Adrenal gland (tissue), 5 donors: Measurements from ENCODE around the gene NR2F2.
A peak's percentile ranks its signal among the peaks of the same experiment; 100 is the strongest.

Experiments
- POLR2A ChIP-seq, 2 donors: fragments of 450-650 bp; IDR thresholded peaks; one replicate each; pipeline ENCODE4 v1.6.1; 2017; ENCODE audit warnings: antibody characterized with exemption in 2 of 2, mild to moderate bottlenecking in 2 of 2, moderate library complexity in 1 of 2
- TF ChIP-seq, protein P1 (sequence below), 6 experiments: fragments of 450-650 bp in 4 of 6; fragments of 200-600 bp in 2 of 6; sonication (generic) in 1 of 6; IDR thresholded peaks; 1 replicate in 5 of 6; 2 replicates in 1 of 6; pipeline versions ENCODE4 v1.5.1 to v1.8.0; 2016 to 2021; ENCODE audit warnings: antibody characterized with exemption in 6 of 6, mild to moderate bottlenecking in 2 of 6, moderate library complexity in 1 of 6
- donor health status: DM: no; HTN: no; CAD: no.

DNA sequence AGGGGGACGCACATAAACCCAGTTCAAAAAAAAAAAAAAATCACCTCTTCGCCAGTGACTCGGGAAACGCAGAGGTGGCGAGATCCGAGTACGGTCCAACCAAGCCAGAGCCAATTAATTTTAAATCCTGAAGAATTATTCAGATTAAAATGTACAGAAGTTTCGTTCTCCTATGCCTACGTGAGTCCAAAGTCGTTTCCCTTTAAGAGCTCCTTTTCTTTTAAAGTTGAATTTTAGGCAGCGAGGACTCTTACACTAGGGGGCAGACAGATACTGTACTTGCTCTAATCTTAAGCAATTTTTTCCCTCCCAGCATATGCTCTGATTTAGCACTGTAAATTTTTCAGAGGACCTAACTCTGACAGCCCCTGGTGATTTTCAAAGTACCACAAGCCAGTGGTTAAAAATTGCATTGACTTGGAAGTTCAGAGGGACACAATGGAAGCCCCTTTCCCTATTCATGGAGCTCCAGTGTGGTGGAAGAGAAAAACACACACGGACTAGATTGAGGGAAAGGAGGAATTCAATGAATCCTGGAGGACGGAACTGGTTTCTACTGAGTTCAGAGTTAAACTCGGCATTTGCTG is 3.3 kb upstream of the NR2F2 start:
- TF ChIP-seq, protein P1, sequence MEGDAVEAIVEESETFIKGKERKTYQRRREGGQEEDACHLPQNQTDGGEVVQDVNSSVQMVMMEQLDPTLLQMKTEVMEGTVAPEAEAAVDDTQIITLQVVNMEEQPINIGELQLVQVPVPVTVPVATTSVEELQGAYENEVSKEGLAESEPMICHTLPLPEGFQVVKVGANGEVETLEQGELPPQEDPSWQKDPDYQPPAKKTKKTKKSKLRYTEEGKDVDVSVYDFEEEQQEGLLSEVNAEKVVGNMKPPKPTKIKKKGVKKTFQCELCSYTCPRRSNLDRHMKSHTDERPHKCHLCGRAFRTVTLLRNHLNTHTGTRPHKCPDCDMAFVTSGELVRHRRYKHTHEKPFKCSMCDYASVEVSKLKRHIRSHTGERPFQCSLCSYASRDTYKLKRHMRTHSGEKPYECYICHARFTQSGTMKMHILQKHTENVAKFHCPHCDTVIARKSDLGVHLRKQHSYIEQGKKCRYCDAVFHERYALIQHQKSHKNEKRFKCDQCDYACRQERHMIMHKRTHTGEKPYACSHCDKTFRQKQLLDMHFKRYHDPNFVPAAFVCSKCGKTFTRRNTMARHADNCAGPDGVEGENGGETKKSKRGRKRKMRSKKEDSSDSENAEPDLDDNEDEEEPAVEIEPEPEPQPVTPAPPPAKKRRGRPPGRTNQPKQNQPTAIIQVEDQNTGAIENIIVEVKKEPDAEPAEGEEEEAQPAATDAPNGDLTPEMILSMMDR (IDR thresholded peaks at IDR 0.05) = peak; percentile 67 to 86 (median 82)
- TF ChIP-seq POLR2A (IDR thresholded peaks at IDR 0.05) = peak; percentile 18 to 31
